ENCODE measurements around the gene FGF1.

FGF1 gene

GRCh38 chr5:142572006-142572405, 113.9 kb downstream of the FGF1 start:
- no peak for DNase-seq (ENCODE audit: low spot score)

GRCh38 chr5:142571371-142571770, 114.5 kb downstream of the FGF1 start:
- no peak for DNase-seq (ENCODE audit: low spot score)

DNA sequence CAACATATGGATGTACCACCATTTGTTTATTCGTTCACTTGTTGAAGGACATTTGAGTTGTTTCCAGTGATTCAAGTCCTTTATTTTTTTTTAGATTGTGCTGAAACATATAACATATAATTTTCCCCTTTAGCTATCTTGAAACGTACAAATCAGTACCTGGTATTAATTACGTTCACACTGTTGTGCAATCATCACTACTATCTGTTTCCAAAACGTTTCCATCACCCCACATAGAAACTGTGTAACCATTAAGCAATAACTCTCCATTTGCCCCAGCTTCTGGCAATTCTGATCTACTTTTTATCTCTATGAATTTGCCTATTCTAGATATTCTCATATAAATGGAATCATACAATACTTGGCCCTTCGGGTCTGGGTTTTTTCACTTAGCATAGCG, 116.0 kb downstream of the FGF1 start:
- DNase-seq (ENCODE audit: low spot score) = no peak

DNA sequence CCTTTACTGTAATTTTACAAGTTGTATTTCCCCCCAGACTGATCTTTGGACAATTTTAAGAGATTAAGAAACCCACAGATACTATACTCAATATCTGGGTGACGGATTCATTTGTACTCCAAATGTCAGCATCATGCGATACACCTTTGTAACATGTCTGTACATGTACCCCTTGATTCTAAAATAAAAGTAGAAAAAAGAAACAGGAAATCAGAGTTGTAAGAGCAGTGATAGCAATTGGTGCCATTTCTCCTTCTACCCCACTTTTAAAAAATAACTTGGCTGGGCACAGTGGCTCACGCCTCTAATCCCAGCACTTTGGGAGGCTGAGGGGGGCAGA, 116.9 kb downstream of the FGF1 start:
- no peak for DNase-seq (ENCODE audit: low spot score)

DNA sequence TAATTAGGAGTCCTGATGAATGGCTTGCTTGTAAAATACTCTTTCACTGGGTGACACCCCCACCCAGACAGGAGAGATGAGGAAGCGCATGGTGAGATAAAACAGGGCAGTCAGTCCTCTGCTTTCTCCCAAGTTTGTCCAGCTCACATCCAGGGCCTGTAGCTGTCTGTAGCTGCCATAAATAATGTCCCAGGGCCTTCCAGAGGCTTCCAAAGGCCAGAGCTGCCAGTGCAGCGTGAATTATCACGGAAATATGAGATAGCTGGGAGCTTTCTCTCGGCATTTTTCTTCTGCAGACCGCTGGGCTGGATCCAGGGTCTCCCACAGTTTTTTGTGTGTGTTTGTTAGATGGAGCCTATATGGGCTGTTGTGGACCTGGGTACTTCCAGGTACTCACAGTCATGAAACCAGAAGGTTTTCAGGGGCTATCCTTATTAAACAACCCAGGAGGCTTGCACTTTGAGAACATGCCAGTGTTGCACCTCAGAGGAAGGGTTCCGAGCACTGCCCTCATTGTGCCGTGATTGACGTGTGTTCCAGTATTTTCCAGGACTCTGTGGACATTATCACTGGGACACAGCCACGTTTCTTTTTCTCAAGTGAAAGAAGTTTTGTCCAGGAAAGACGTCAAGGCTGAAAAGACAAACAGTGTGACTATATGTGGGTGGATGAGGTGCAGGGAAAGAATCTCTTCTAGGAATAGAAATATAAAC, 117.5 kb downstream of the FGF1 start:
- DNase-seq (ENCODE audit: low spot score) = no peak

- DNase-seq (ENCODE audit: low spot score) = no peak
These were observed 124.3 kb downstream of the FGF1 start for GRCh38 chr5:142561486-142562097.

DNA sequence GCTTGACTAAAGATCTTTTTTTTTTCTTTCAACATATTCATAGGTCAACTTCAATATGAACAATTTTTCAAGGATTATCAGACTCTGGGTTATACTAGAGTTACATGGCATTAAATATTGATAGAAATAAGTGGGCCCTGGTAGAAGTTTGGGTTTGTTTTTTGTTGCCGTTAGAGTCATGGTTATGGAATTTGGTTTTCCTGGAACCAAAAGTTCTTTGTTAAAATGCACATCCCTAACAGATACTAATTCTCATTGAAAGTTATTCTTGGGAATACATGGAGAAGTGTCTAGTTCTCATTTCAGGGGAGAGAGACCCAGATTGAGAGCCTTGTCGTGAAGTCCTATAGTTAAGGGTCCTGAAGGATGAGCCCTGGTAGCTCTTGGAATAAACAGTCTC, 124.9 kb downstream of the FGF1 start:
- DNase-seq (ENCODE audit: low spot score) = no peak

- DNase-seq (ENCODE audit: low spot score) = no peak
These were observed 133.8 kb downstream of the FGF1 start for GRCh38 chr5:142552107-142552506.

- DNase-seq (ENCODE audit: low spot score) = no peak
These were observed 134.4 kb downstream of the FGF1 start for GRCh38 chr5:142551338-142552067.

DNA sequence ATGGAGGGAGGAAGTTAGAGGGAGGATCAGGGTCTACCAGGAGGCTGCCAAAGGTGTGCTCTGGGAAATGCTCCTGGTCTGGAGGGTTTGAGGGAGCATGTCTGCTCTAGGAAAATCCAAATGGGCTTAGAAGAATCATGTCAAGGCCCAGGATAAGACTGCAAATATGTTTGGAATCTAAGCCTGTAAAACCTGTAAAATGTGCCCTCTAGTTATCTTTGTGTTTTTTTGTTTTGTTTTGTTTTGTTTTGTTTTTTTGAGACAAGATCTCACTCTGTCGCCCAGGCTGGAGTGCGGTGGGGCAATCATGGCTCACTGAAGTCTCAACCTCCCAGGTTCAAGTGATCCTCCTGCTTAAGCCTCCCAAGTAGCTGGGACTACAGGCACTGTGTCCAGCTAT, 135.4 kb downstream of the FGF1 start:
- no peak for DNase-seq (ENCODE audit: low spot score)

- no peak for DNase-seq (ENCODE audit: low spot score)
These were observed 136.1 kb downstream of the FGF1 start for GRCh38 chr5:142549834-142550233.

- DNase-seq (ENCODE audit: low spot score) = peak; percentile 90
These were observed 137.1 kb downstream of the FGF1 start for GRCh38 chr5:142548739-142549275.

DNA sequence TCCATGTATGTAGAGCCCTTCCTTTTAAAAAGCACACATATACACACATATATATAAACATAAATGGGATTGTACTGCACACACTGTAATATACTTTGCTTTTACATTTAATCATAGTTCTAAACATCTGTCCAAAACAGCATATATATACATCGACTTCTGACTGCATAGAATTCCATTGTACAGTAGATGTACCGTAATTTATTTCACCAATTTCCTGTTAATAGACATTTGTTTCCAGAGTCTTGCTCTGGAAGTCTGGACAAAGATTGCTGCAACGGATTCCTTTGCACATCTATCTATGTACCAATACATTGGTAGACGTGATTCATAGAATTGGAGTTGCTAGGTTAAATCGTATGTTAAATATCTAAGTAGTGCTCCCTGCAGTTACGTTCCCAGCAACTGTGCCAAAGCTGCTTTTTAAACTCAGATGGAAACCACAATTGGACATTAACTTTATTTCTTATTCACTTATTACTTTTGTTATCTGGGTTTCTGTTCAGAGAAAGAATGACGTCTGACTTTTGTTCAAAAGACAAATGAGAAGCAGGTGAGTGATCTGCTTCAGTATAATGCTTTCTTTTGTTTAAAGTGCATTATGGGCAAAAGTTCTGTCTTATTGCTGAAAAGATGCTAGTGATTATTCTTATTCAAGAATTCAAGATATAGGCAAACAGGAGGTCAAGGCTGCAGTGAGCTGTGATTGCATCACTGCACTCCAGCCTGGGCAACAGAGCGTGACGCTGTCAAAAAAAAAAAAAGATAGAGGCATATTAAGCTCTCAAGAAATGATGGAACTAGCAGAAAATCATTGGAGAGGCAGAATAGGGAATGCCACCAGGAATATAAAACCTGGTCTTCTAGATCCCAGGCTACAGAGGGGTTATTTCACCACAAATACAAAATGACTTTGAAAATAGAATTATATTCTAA, 138.2 kb downstream of the FGF1 start:
- DNase-seq (ENCODE audit: low spot score) = no peak

DNA sequence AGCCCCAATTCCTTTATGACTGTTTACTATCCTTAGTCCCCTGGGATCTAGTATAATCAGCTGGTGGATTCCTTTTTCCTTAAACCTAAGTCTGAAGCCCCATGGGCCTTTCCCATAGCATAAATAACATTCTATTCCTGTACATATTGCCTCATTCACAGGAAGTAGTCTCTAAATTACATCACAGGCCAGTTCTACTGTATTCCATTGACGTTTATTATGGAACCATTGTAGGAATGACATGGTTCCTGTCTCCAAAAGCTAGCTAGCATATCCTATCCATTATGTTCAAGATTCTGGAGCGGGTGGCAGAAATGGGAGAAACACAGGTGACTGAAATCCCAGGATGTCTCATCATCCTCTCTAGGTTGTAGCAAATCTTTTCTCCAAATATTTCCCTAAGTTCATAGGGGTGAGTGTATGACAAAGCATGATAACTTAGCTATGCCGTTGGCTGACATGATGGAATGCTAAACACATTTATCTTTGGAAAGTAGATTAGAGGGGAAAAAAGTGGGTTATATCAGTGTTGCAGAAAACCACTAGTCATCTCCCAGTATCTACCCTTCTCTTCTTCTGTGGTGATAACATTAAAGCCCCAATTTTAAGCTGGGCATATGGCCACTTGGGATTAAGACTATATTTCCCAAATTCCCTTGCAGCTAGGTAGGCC, 140.1 kb downstream of the FGF1 start:
- no peak for DNase-seq (ENCODE audit: low spot score)

GRCh38 chr5:142544946-142545649, 140.8 kb downstream of the FGF1 start:
- DNase-seq (ENCODE audit: low spot score) = no peak

DNA sequence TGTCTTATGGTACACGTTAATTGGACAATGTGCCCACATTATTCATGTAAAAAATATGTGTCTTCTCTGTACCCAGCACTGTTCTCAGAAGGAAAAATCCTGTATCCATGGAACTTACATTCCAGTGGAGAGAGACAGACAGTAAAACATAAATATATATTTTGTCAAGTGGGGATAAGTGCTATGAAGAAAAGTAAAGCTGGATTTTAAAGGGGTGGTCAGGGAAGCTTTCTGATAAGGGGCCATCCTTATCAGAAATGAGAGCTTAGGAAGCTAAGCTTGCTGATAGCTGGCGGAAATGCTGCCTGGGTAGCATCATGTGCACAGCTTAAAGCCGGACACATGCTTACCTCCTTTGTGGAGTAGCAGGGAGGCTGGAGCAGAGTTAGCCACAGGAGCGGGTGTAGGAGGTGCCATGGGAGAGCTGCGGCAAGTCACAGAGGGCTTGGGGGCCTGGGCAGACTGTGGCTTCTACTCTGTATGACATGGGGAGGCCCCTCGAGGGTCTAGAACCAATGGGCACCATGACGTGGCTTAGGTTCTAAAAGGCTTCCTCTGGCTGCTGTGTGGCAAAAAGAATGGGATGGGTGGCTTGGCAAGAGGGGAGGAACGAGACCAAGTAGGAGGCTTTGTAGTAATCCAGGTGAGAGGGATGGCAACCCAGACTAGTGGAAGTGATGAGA, 141.7 kb downstream of the FGF1 start:
- DNase-seq (ENCODE audit: low spot score) = no peak

DNA sequence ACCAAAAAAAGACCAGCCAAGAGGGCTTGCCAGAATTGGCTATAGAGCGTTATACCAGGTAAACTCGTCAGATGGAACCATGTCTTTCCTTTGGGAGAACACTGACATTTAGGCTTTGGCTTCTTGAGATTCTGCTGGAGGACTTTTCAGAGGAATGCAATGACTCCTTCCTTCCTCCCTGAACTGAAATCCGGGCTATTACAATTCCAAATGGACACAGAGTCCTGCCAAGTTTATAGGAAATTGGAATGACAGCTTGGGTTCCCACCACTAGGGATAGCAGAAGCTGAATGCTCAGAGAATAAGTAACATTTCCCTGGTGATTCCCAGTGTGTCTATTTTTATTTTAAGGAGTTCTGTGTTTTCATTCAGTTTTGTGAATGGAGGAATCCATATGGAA, 143.0 kb downstream of the FGF1 start:
- DNase-seq (ENCODE audit: low spot score) = peak; percentile 30
